Gastrocnemius medialis (tissue), 4 donors: ENCODE measurements around the gene APELA. TPM values are rescaled to one million over a fixed set of nuclear protein-coding genes. Genes with fewer than 3 reads are reported as not detected.
"Not testable (repeated sequence)": the region's sequence is repeated elsewhere in the genome, so short reads cannot be mapped to it uniquely, and the experiment has no call there.

Experiments used
- ATAC-seq, 2 donors: fragments of 150-250 bp; one replicate each; pipeline ENCODE4 v1.9.1; 2016
- DNase-seq, 2 donors: peaks; one replicate each; pipeline ENCODE4 v3.0.0-alpha.2; 2019
- H3K27ac ChIP-seq, 4 donors: fragments of 200-600 bp; sonication (generic); 1 replicate in 1 of 4; 2 replicates in 3 of 4; pipeline ENCODE4 v1.5.1; 2016 to 2018; ENCODE audit warnings: mild to moderate bottlenecking in 2 of 4, moderate library complexity in 1 of 4
- H3K27me3 ChIP-seq, 3 donors: fragments of 200-600 bp; sonication (generic) in 2 of 3; 1 replicate in 1 of 3; 2 replicates in 2 of 3; pipeline versions ENCODE4 v1.5.1 to v1.6.0; 2016 to 2019; ENCODE audit warnings: mild to moderate bottlenecking in 1 of 3, moderate library complexity in 1 of 3
- H3K36me3 ChIP-seq, 2 donors: fragments of 200-600 bp; sonication (generic) in 1 of 2; one replicate each; pipeline ENCODE4 v1.5.1; 2017 to 2018
- H3K4me1 ChIP-seq, 2 donors: fragments of 200-600 bp; sonication (generic) in 1 of 2; one replicate each; pipeline ENCODE4 v1.5.1; 2016 to 2017; ENCODE audit warnings: mild to moderate bottlenecking in 2 of 2
- H3K4me3 ChIP-seq, 4 donors: fragments of 200-600 bp; sonication (generic) in 3 of 4; 1 replicate in 1 of 4; 2 replicates in 3 of 4; pipeline ENCODE4 v1.5.1; 2016 to 2019; ENCODE audit warnings: mild to moderate bottlenecking in 2 of 4
- H3K9me3 ChIP-seq, 3 donors: fragments of 200-600 bp; sonication (generic) in 2 of 3; 1 replicate in 1 of 3; 2 replicates in 2 of 3; pipeline ENCODE4 v1.5.1; 2016 to 2019
- CTCF ChIP-seq, 5 experiments: fragments of 450-650 bp in 3 of 5; fragments of 200-600 bp in 2 of 5; sonication (generic) in 2 of 5; IDR thresholded peaks in 4 of 5; conservative IDR thresholded peaks in 1 of 5; 1 replicate in 4 of 5; 2 replicates in 1 of 5; pipeline ENCODE4 v1.5.1; 2016 to 2019; ENCODE audit warnings: antibody characterized with exemption in 5 of 5, mild to moderate bottlenecking in 3 of 5, moderate library complexity in 3 of 5
- POLR2A ChIP-seq, 2 donors: fragments of 450-650 bp; IDR thresholded peaks; one replicate each; pipeline ENCODE4 v1.6.1; 2017; ENCODE audit warnings: antibody characterized with exemption in 2 of 2, mild to moderate bottlenecking in 2 of 2, moderate library complexity in 2 of 2
- in situ Hi-C, 4 donors: fragments of 200-750 bp; cut with MboI; loops; one replicate each; pipeline versions ENCODE4 v1.15.0 to v1.8.0; 2017; ENCODE audit warnings: low sequenced_read_pairs in 4 of 4
- intact Hi-C: fragments of 100-400 bp; cut with DNase I; formaldehyde crosslinking; loops from one replicate; pipeline ENCODE4 v1.15.1; 2023; ENCODE audit warnings: low total_unique reads
- total RNA-seq, 4 donors: library from RNA; depleted of rRNA; stranded (reverse); fragments of >200 nt; gene quantifications; one replicate each; pipeline versions ENCODE4 v1.1.0 to v1.2.3, GENCODE V29; 2016

Gene APELA
- total RNA-seq, 4 donors from 2014 or later = not detected

GRCh38 chr4:164904941-164905340 lies 28.0 kb downstream of the APELA start:
- Histone ChIP-seq H3K4me1 (no peaks in the 10 kb centered on the region), H3K4me3 (no peak overlapping the region), H3K27me3 (no peaks in the 10 kb centered on the region), H3K27ac (no peak overlapping the region), H3K9me3 (no peaks in the 10 kb centered on the region), H3K36me3 (no peaks in the 10 kb centered on the region)
- ATAC-seq (no peak), DNase-seq (no peak)
- intact Hi-C loops (no loop called here), in situ Hi-C loops (no loop called here)
- TF ChIP-seq CTCF (IDR thresholded peaks at IDR 0.05 in 4 of 5, conservative IDR thresholded peaks at IDR 0.05 in 1 of 5) (no peak), POLR2A (IDR thresholded peaks at IDR 0.05) (no peak)

GRCh38 chr4:164906368-164906767 lies 29.4 kb downstream of the APELA start:
- DNase-seq (no peak), ATAC-seq (no peak)
- intact Hi-C loops (no loop called here), in situ Hi-C loops (no loop called here)
- Histone ChIP-seq H3K4me1 (no peaks in the 10 kb centered on the region), H3K27me3 (no peaks in the 10 kb centered on the region), H3K9me3 (no peaks in the 10 kb centered on the region), H3K36me3 (no peaks in the 10 kb centered on the region), H3K27ac (no peak overlapping the region), H3K4me3 (no peak overlapping the region)
- TF ChIP-seq CTCF (IDR thresholded peaks at IDR 0.05 in 4 of 5, conservative IDR thresholded peaks at IDR 0.05 in 1 of 5) (no peak), POLR2A (IDR thresholded peaks at IDR 0.05) (no peak)

GRCh38 chr4:164913506-164913905 lies 36.5 kb downstream of the APELA start:
- H3K4me3 ChIP-seq, H3K4me1 ChIP-seq, H3K27me3 ChIP-seq, intact Hi-C loops, H3K9me3 ChIP-seq, H3K27ac ChIP-seq, ATAC-seq, in situ Hi-C loops, H3K36me3 ChIP-seq, DNase-seq: not testable (repeated sequence)

- no peak for TF ChIP-seq CTCF (IDR thresholded peaks at IDR 0.05 in 4 of 5, conservative IDR thresholded peaks at IDR 0.05 in 1 of 5)
- no peak for TF ChIP-seq POLR2A (IDR thresholded peaks at IDR 0.05)
- H3K4me3 ChIP-seq = no peak overlapping the region
- H3K36me3 ChIP-seq = no peaks in the 10 kb centered on the region
- H3K27me3 ChIP-seq = no peaks in the 10 kb centered on the region
- no peaks in the 10 kb centered on the region for H3K9me3 ChIP-seq
- intact Hi-C loops (no loop called here), in situ Hi-C loops (no loop called here)
- no peaks in the 10 kb centered on the region for H3K4me1 ChIP-seq
- ATAC-seq (no peak), DNase-seq (no peak)
- H3K27ac ChIP-seq = no peak overlapping the region
These were observed 42.0 kb downstream of the APELA start for GRCh38 chr4:164918956-164919355.

- H3K4me1 ChIP-seq = no peaks in the 10 kb centered on the region
- in situ Hi-C loops (no loop called here), intact Hi-C loops (no loop called here)
- no peak for TF ChIP-seq POLR2A (IDR thresholded peaks at IDR 0.05)
- TF ChIP-seq CTCF (IDR thresholded peaks at IDR 0.05 in 4 of 5, conservative IDR thresholded peaks at IDR 0.05 in 1 of 5) = no peak
- ATAC-seq = no peak
- H3K4me3 ChIP-seq = no peak overlapping the region
- H3K27me3 ChIP-seq = no peaks in the 10 kb centered on the region
- no peak overlapping the region for H3K27ac ChIP-seq
- H3K36me3 ChIP-seq = no peaks in the 10 kb centered on the region
- no peak for DNase-seq
- no peaks in the 10 kb centered on the region for H3K9me3 ChIP-seq
These were observed 47.8 kb downstream of the APELA start for GRCh38 chr4:164924670-164925238.
